Cardiac muscle cell (in vitro differentiated cells and primary cell): Measurements from ENCODE around the gene MTHFD2. TPM values are rescaled to one million over a fixed set of nuclear protein-coding genes. Genes with fewer than 3 reads are reported as not detected.

Experiments used
- DNase-seq, 2 donors: peaks; one replicate each; pipeline versions ENCODE4 v3.0.0 to v3.0.0-alpha.2; 2010 to 2017; ENCODE audit warnings: low read depth in 1 of 2, low spot score in 1 of 2
- H3K27ac ChIP-seq: fragments of 200-600 bp; sonication (generic); 2 replicates; pipeline ENCODE4 v1.5.1; 2016
- H3K27me3 ChIP-seq: fragments of 200-600 bp; sonication (generic); 2 replicates; pipeline ENCODE4 v1.6.0; 2016; ENCODE audit warnings: control low read depth
- H3K36me3 ChIP-seq: fragments of 200-600 bp; sonication (generic); 2 replicates; pipeline ENCODE4 v1.5.1; 2016; ENCODE audit warnings: control low read depth
- H3K4me1 ChIP-seq: fragments of 200-600 bp; sonication (generic); 2 replicates; pipeline ENCODE4 v1.8.1; 2017; ENCODE audit warnings: low read depth, mild to moderate bottlenecking, mixed run types
- H3K4me3 ChIP-seq: fragments of 200-600 bp; sonication (generic); 2 replicates; pipeline ENCODE4 v1.5.1; 2016; ENCODE audit warnings: mild to moderate bottlenecking
- H3K9me3 ChIP-seq: fragments of 200-600 bp; sonication (generic); 2 replicates; pipeline ENCODE4 v1.5.1; 2017; ENCODE audit warnings: low read depth, mild to moderate bottlenecking, control low read depth
- CTCF ChIP-seq: IDR thresholded peaks from 2 replicates; pipeline ENCODE4 v1.5.1; 2012; ENCODE audit warnings: low read depth, mild to moderate bottlenecking, low read length
- polyA plus RNA-seq: library from polyadenylated mRNA; unstranded; fragments of >200 nt; fragmentation: Nextera tagmentation; extraction: Ambion mirVana; gene quantifications from 2 replicates; pipeline ENCODE4 v1.2.1, GENCODE V29; 2016
- total RNA-seq: library from RNA; depleted of rRNA; stranded (reverse); fragments of >200 nt; gene quantifications from 2 replicates; pipeline ENCODE4 v1.2.3, GENCODE V29; 2016

MTHFD2 gene
- total and polyA plus RNA-seq, 2 experiments from 2014 or later: 15.6 to 21.1 TPM

GRCh38 chr2:74259733-74260132 is 61.3 kb downstream of the MTHFD2 start:
- Histone ChIP-seq H3K36me3 (no peaks in the 10 kb centered on the region), H3K9me3 (no peaks in the 10 kb centered on the region), H3K27me3 (no peaks in the 10 kb centered on the region), H3K4me1 (peaks cover 12% of the 10 kb centered on the region), H3K4me3 (no peak overlapping the region), H3K27ac (no peak overlapping the region)
- no peak for DNase-seq
- TF ChIP-seq CTCF: no peak

GRCh38 chr2:74260495-74260894 is 62.1 kb downstream of the MTHFD2 start:
- Histone ChIP-seq H3K27ac (no peak overlapping the region), H3K4me1 (peaks cover 12% of the 10 kb centered on the region), H3K36me3 (no peaks in the 10 kb centered on the region), H3K9me3 (no peaks in the 10 kb centered on the region), H3K27me3 (no peaks in the 10 kb centered on the region), H3K4me3 (no peak overlapping the region)
- no peak for TF ChIP-seq CTCF
- DNase-seq: no peak

GRCh38 chr2:74261204-74261864 is 62.9 kb downstream of the MTHFD2 start:
- Histone ChIP-seq H3K4me1 (peaks cover 12% of the 10 kb centered on the region), H3K27ac (peak overlapping the region; percentile 46), H3K27me3 (no peaks in the 10 kb centered on the region), H3K9me3 (no peaks in the 10 kb centered on the region), H3K36me3 (no peaks in the 10 kb centered on the region), H3K4me3 (no peak overlapping the region)
- DNase-seq: peak; percentile 39 to 64
- TF ChIP-seq CTCF: peak; percentile 53

- Histone ChIP-seq H3K4me1 (peaks cover 12% of the 10 kb centered on the region), H3K4me3 (no peak overlapping the region), H3K27ac (no peak overlapping the region), H3K9me3 (no peaks in the 10 kb centered on the region), H3K27me3 (no peaks in the 10 kb centered on the region), H3K36me3 (no peaks in the 10 kb centered on the region)
- TF ChIP-seq CTCF: no peak
- DNase-seq: no peak
These were observed 64.3 kb downstream of the MTHFD2 start for GRCh38 chr2:74262681-74263080.

- no peak overlapping the region for H3K27ac ChIP-seq
- no peaks in the 10 kb centered on the region for H3K36me3 ChIP-seq
- TF ChIP-seq CTCF: no peak
- no peak overlapping the region for H3K4me3 ChIP-seq
- H3K4me1 ChIP-seq: peaks cover 12% of the 10 kb centered on the region
- no peaks in the 10 kb centered on the region for H3K9me3 ChIP-seq
- DNase-seq: no peak
- no peaks in the 10 kb centered on the region for H3K27me3 ChIP-seq
These were observed 65.9 kb downstream of the MTHFD2 start for GRCh38 chr2:74264281-74264680.
